HL-60 (cell line): ENCODE measurements around the gene CAMK2D.

Experiments
- DNase-seq, 2 experiments: peaks; one replicate each; pipeline ENCODE4 v3.0.0-alpha.2; 2010 to 2020; ENCODE audit warnings: low read depth in 1 of 2, low spot score in 1 of 2
- H3K27ac ChIP-seq: fragments of 250-450 bp; sonication (Bioruptor Pico); replicated peaks from 2 replicates; pipeline ENCODE4 v1.5.1; 2020; ENCODE audit warnings: mild to moderate bottlenecking, moderate library complexity
- H3K27me3 ChIP-seq: fragments of 250-450 bp; sonication (Bioruptor Pico); 2 replicates; pipeline ENCODE4 v1.5.1; 2021; ENCODE audit warnings: mild to moderate bottlenecking, moderate library complexity; ENCODE audit not compliant: insufficient read depth, poor library complexity, severe bottlenecking
- H3K4me3 ChIP-seq: replicated peaks from 2 replicates; pipeline ENCODE4 v1.5.1; 2011; ENCODE audit warnings: mild to moderate bottlenecking, control low read depth, low read length; ENCODE audit not compliant: insufficient read depth
- CTCF ChIP-seq: IDR thresholded peaks from one replicate; pipeline ENCODE4 v1.5.1; 2011; ENCODE audit warnings: low read length, control low read depth, inconsistent platforms; ENCODE audit not compliant: insufficient read depth
- GABPA ChIP-seq: IDR thresholded peaks from 2 replicates; pipeline ENCODE4 v1.6.1; 2012; ENCODE audit warnings: low read depth
- POLR2AphosphoS5 ChIP-seq: IDR thresholded peaks from 2 replicates; pipeline ENCODE4 v1.6.1; 2012; ENCODE audit warnings: low read depth
- REST ChIP-seq: IDR thresholded peaks from 2 replicates; pipeline ENCODE4 v1.6.1; 2012; ENCODE audit warnings: low read depth; ENCODE audit not compliant: insufficient replicate concordance
- SPI1 ChIP-seq: IDR thresholded peaks from 2 replicates; pipeline ENCODE4 v1.6.1; 2012; ENCODE audit warnings: low read depth, mild to moderate bottlenecking, borderline replicate concordance

CAMK2D gene

GRCh38 chr4:113406723-113407016 lies 354.9 kb downstream of the CAMK2D start:
- Histone ChIP-seq H3K27me3 (no peaks in the 10 kb centered on the region), H3K4me3 (no peak overlapping the region), H3K27ac (no peak overlapping the region)
- no peak for TF ChIP-seq CTCF
- no peak for TF ChIP-seq REST
- TF ChIP-seq SPI1 = no peak
- TF ChIP-seq POLR2AphosphoS5 = no peak
- TF ChIP-seq GABPA = no peak
- DNase-seq = no peak

- no peak for DNase-seq
- H3K27ac ChIP-seq = no peak overlapping the region
- TF ChIP-seq GABPA = no peak
- TF ChIP-seq REST = no peak
- TF ChIP-seq CTCF = no peak
- no peak for TF ChIP-seq SPI1
- no peak for TF ChIP-seq POLR2AphosphoS5
- no peaks in the 10 kb centered on the region for H3K27me3 ChIP-seq
- H3K4me3 ChIP-seq = no peak overlapping the region
Measured at GRCh38 chr4:113405874-113406722, 355.4 kb downstream of the CAMK2D start.

- no peak for DNase-seq
- Histone ChIP-seq H3K27ac (no peak overlapping the region), H3K4me3 (no peak overlapping the region), H3K27me3 (no peaks in the 10 kb centered on the region)
- no peak for TF ChIP-seq SPI1
- no peak for TF ChIP-seq GABPA
- no peak for TF ChIP-seq CTCF
- no peak for TF ChIP-seq REST
- TF ChIP-seq POLR2AphosphoS5 = no peak
Measured at GRCh38 chr4:113404841-113405240, 356.7 kb downstream of the CAMK2D start.
